Measurements from ENCODE around the gene MTSS2. TPM values are rescaled to one million over a fixed set of nuclear protein-coding genes. Genes with fewer than 3 reads are reported as not detected.
A peak's percentile ranks its signal among the peaks of the same experiment; 100 is the strongest.

The MTSS2 gene
- total RNA-seq, 1 experiment from 2014 or later: 64.1 TPM

GRCh38 chr16:70725912-70726828 is 40.3 kb upstream of the MTSS2 start:
- ChIA-PET POLR2A (interaction anchor here (0.7 kb wide), 2 partner anchors 51 to 1070 kb away, joined by 3 to 5 read pairs; no protein-coding TSS in a partner anchor), CTCF (interaction anchor here (0.9 kb wide), 1 partner anchor 40 kb away, joined by 3 read pairs; no protein-coding TSS in a partner anchor)
- no peaks in the 10 kb centered on the region for H3K9me3 ChIP-seq
- H3K36me3 ChIP-seq (ENCODE audit: control insufficient read depth, insufficient read depth, low read length): no peaks in the 10 kb centered on the region; the same call in none of the 2 replicates
- intact Hi-C loops (cut with micrococcal nuclease; ENCODE audit: unreplicated experiment): no loop called here
- Mint-ChIP-seq H3K36me3 (ENCODE audit: insufficient read depth, unreplicated experiment) (no peaks in the 10 kb centered on the region), H3K9me3 (ENCODE audit: unreplicated experiment) (no peaks in the 10 kb centered on the region), H3K27ac (ENCODE audit: unreplicated experiment) (peak overlapping the region; percentile 76), H3K4me1 (ENCODE audit: low read depth, unreplicated experiment) (no peaks in the 10 kb centered on the region), H3K4me3 (ENCODE audit: unreplicated experiment) (no peak overlapping the region), H3K27me3 (ENCODE audit: insufficient read depth, unreplicated experiment) (no peaks in the 10 kb centered on the region)
- H3K4me3 ChIP-seq (ENCODE audit: low read depth, low read length): no peak overlapping the region
- peaks cover 18% of the 10 kb centered on the region for H3K4me1 ChIP-seq
- no peak for TF ChIP-seq CTCF (IDR thresholded peaks at IDR 0.05; ENCODE audit: insufficient read depth in 1 of 2, low read depth in 1 of 2, low read length in 1 of 2, severe bottlenecking in 1 of 2, unreplicated experiment in 1 of 2)
- H3K27me3 ChIP-seq (replicated peaks; ENCODE audit: control insufficient read depth, insufficient read depth, low read length): no peaks in the 10 kb centered on the region
- BruUV-seq (replicated peaks): no TSS peak
- DNase-seq: no peak

- H3K36me3 ChIP-seq (ENCODE audit: control insufficient read depth, insufficient read depth, low read length): no peaks in the 10 kb centered on the region; the same call in none of the 2 replicates
- CTCF ChIA-PET: interaction anchor here (0.9 kb wide), 1 partner anchor 41 kb away, joined by 3 read pairs; no protein-coding TSS in a partner anchor
- BruUV-seq (replicated peaks): no TSS peak
- no peaks in the 10 kb centered on the region for H3K36me3 Mint-ChIP-seq (ENCODE audit: insufficient read depth, unreplicated experiment)
- H3K27me3 Mint-ChIP-seq (ENCODE audit: insufficient read depth, unreplicated experiment): no peaks in the 10 kb centered on the region
- no peak for DNase-seq
- H3K9me3 ChIP-seq: no peaks in the 10 kb centered on the region
- no peak for TF ChIP-seq CTCF (IDR thresholded peaks at IDR 0.05; ENCODE audit: insufficient read depth in 1 of 2, low read depth in 1 of 2, low read length in 1 of 2, severe bottlenecking in 1 of 2, unreplicated experiment in 1 of 2)
- no peaks in the 10 kb centered on the region for H3K27me3 ChIP-seq (replicated peaks; ENCODE audit: control insufficient read depth, insufficient read depth, low read length)
- no peak overlapping the region for H3K4me3 Mint-ChIP-seq (ENCODE audit: unreplicated experiment)
- POLR2A ChIA-PET: interaction anchor here (0.7 kb wide), 2 partner anchors 52 to 1070 kb away, joined by 3 to 5 read pairs; no protein-coding TSS in a partner anchor
- intact Hi-C loops (cut with micrococcal nuclease; ENCODE audit: unreplicated experiment): no loop called here
- no peaks in the 10 kb centered on the region for H3K9me3 Mint-ChIP-seq (ENCODE audit: unreplicated experiment)
- no peaks in the 10 kb centered on the region for H3K4me1 Mint-ChIP-seq (ENCODE audit: low read depth, unreplicated experiment)
- H3K27ac Mint-ChIP-seq (ENCODE audit: unreplicated experiment): peak overlapping the region; percentile 76
- no peak overlapping the region for H3K4me3 ChIP-seq (ENCODE audit: low read depth, low read length)
- H3K4me1 ChIP-seq: peaks cover 18% of the 10 kb centered on the region
Observed at GRCh38 chr16:70725024-70725911, 39.4 kb upstream of the MTSS2 start.

Data from Caco-2 (cell line).